Fibroblast of pulmonary artery (primary cell): ENCODE data around the gene SCAND1.

Experiments used
- DNase-seq: peaks from one replicate; pipeline ENCODE4 v3.0.0-alpha.2; 2010; ENCODE audit warnings: low read depth
- H3K4me3 ChIP-seq: replicated peaks from 2 replicates; pipeline ENCODE4 v1.5.1; 2011; ENCODE audit warnings: low read depth, mild to moderate bottlenecking, control low read depth, low read length, moderate library complexity
- CTCF ChIP-seq: IDR thresholded peaks from 2 replicates; pipeline ENCODE4 v1.5.1; 2011; ENCODE audit warnings: mild to moderate bottlenecking, control low read depth, low read length, inconsistent platforms; ENCODE audit errors: missing control alignments

SCAND1 gene

GRCh38 chr20:35975576-35976373 is 21.5 kb upstream of the SCAND1 start:
- no peak for DNase-seq
- no peak overlapping the region for H3K4me3 ChIP-seq
- no peak for TF ChIP-seq CTCF

GRCh38 chr20:35974256-35974655 is 20.0 kb upstream of the SCAND1 start:
- H3K4me3 ChIP-seq, result no peak overlapping the region

GRCh38 chr20:35972462-35972861 is 18.2 kb upstream of the SCAND1 start:
- no peak overlapping the region for H3K4me3 ChIP-seq
- no peak for TF ChIP-seq CTCF
- DNase-seq, result no peak

More at GRCh38 chr20:35974256-35974655, 20.0 kb upstream of the SCAND1 start:
- TF ChIP-seq CTCF, result no peak
- DNase-seq, result no peak

DNA sequence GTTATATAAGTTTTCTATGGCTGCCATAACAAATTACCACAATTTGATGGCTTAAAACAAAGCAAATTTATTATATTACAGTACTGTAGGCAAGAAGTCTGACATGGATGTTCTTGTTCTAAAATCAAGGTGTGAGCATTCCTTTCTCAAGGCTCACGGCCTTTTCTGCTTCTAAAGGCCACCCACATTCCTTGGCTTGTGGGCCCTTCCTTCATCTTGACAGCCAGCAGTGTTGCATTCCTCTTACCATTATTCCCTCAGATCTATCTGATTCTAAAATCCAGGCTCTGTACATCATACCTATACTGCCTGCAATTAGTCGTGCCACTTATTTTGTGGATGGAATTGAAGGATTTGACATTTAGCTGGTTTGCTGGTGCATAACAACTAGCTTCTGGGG is 17.7 kb upstream of the SCAND1 start:
- H3K4me3 ChIP-seq, result no peak overlapping the region
- DNase-seq, result no peak
- no peak for TF ChIP-seq CTCF

DNA sequence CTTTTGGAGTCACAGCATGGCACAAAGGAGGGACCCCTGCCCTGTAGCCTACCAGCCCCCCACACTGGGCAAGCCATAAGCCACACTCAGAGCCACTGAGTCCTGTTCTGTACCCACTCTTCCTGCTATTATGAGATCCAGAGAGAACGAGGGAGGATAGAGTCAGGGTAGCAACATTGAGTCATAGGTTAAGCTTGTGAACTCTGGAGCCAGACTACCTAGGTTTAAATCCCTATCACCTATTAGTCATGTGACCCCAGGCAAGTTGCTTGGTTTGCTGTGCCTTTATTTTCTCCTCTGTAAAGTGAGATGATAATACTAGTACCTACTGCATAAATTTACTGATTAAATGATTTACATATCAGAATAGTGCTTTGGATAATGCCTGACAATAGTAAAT is 14.6 kb upstream of the SCAND1 start:
- no peak overlapping the region for H3K4me3 ChIP-seq
- no peak for TF ChIP-seq CTCF
- DNase-seq, result no peak

GRCh38 chr20:35967979-35968640 is 13.8 kb upstream of the SCAND1 start, which contains the start of gene CNBD2:
Gene CNBD2 (plus strand): TSS chr20:35968590. CDS start chr20:35968763, 173 bp downstream.
- no peak for TF ChIP-seq CTCF
- no peak for DNase-seq
- no peak within 1 kb of the TSS for H3K4me3 ChIP-seq
